SK-N-SH treated with all-trans-retinoic acid at 6 μM for 48 hours (cell line): ENCODE results near the gene SLC25A39.

Experiments
- GLIS3 ChIP-seq: fragments of 250-450 bp; sonication (Bioruptor Pico); IDR thresholded peaks from 2 replicates; pipeline ENCODE4 v1.5.0; 2020; ENCODE audit warnings: mild to moderate bottlenecking, moderate library complexity
- PPARA ChIP-seq: fragments of 250-450 bp; sonication (Bioruptor Pico); IDR thresholded peaks from 2 replicates; pipeline ENCODE4 v1.5.0; 2020; ENCODE audit warnings: mild to moderate bottlenecking, borderline replicate concordance
- SNAI2 ChIP-seq: fragments of 250-450 bp; sonication (Bioruptor Pico); IDR thresholded peaks from 2 replicates; pipeline ENCODE4 v1.5.0; 2020; ENCODE audit warnings: mild to moderate bottlenecking, moderate library complexity
- ZFP30 ChIP-seq: fragments of 450-650 bp; formaldehyde crosslinking; IDR thresholded peaks from 2 replicates; pipeline ENCODE4 v1.5.0; 2022; ENCODE audit warnings: mild to moderate bottlenecking, moderate library complexity
- ZNF8 ChIP-seq: fragments of 450-650 bp; formaldehyde crosslinking; IDR thresholded peaks from 2 replicates; pipeline ENCODE4 v1.5.0; 2020; ENCODE audit warnings: mild to moderate bottlenecking, moderate library complexity
- TF ChIP-seq, protein P1 (sequence below): fragments of 250-450 bp; sonication (Bioruptor Pico); IDR thresholded peaks from 2 replicates; pipeline ENCODE4 v1.5.0; 2020; ENCODE audit warnings: mild to moderate bottlenecking, moderate library complexity

DNA sequence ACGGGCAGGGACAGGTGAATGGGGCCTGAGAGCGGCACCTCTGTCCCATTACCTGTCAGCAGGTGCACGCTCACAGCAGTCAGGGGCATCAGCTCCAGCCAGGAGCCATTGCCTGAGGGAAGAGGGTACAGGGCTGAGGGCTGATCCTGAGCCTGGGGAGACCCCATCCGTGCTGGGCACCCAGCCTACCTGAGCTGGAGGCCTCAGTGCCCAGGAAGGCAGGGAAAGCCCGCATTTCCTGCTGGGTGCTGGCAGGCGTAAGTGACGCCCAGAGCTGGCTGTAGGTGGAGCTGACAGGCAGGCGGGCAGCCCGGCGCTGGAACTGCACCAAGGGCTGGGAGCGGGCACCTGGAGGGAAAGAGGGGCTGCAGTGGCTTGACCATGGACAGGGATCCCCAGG lies 31.6 kb upstream of the SLC25A39 start:
- TF ChIP-seq SNAI2 (CRISPR knock-in tag) (no peak), ZNF8 (CRISPR knock-in tag) (no peak), GLIS3 (CRISPR knock-in tag) (no peak), ZFP30 (no peak), PPARA (CRISPR knock-in tag) (no peak)
- TF ChIP-seq, protein P1, sequence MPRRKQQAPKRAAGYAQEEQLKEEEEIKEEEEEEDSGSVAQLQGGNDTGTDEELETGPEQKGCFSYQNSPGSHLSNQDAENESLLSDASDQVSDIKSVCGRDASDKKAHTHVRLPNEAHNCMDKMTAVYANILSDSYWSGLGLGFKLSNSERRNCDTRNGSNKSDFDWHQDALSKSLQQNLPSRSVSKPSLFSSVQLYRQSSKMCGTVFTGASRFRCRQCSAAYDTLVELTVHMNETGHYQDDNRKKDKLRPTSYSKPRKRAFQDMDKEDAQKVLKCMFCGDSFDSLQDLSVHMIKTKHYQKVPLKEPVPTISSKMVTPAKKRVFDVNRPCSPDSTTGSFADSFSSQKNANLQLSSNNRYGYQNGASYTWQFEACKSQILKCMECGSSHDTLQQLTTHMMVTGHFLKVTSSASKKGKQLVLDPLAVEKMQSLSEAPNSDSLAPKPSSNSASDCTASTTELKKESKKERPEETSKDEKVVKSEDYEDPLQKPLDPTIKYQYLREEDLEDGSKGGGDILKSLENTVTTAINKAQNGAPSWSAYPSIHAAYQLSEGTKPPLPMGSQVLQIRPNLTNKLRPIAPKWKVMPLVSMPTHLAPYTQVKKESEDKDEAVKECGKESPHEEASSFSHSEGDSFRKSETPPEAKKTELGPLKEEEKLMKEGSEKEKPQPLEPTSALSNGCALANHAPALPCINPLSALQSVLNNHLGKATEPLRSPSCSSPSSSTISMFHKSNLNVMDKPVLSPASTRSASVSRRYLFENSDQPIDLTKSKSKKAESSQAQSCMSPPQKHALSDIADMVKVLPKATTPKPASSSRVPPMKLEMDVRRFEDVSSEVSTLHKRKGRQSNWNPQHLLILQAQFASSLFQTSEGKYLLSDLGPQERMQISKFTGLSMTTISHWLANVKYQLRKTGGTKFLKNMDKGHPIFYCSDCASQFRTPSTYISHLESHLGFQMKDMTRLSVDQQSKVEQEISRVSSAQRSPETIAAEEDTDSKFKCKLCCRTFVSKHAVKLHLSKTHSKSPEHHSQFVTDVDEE = no peak
